Endothelial cell of umbilical vein (primary cell): ENCODE measurements around the gene TCN2. TPM values are rescaled to one million over a fixed set of nuclear protein-coding genes. Genes with fewer than 3 reads are reported as not detected.

Experiments used
- BruUV-seq: library from RNA; stranded (reverse); fragments of 400-500 nt; replicated peaks from 2 replicates; lab custom pipeline; 2021; lab: Mats Ljungman, UMichigan
- CTCF ChIA-PET: fragments of 300-600, 350-600 bp; sonication (Branson Sonifier 250); formaldehyde crosslinking; loops from one replicate; lab custom pipeline; 2021; ENCODE audit warnings: antibody characterized with exemption, inconsistent platforms; lab: Charles Lee
- POLR2A ChIA-PET: fragments of 300-600, 350-600 bp; sonication (Branson Sonifier 250); formaldehyde crosslinking; loops from one replicate; lab custom pipeline; 2021; ENCODE audit warnings: antibody characterized with exemption, inconsistent platforms; lab: Charles Lee
- DNase-seq: peaks from one replicate; pipeline ENCODE4 v3.0.0-alpha.2; 2011; ENCODE audit warnings: low read depth, low spot score
- FAIRE-seq: peaks from 2 replicates; lab custom pipeline; 2011; peaks lifted over from hg19 to GRCh38; lab: Jason Lieb, UNC
- H2AFZ ChIP-seq: 2 replicates; pipeline ENCODE4 v1.6.0; 2012; ENCODE audit warnings: low read depth, low read length, control low read depth, inconsistent platforms
- H3K27ac ChIP-seq: 2 replicates; pipeline ENCODE4 v1.5.1; 2011; ENCODE audit warnings: low read depth, mild to moderate bottlenecking, control low read depth, low read length, moderate library complexity; ENCODE audit not compliant: insufficient read depth
- H3K27me3 ChIP-seq, 2 experiments: 2 replicates each; pipeline versions ENCODE4 v1.6.0 to v1.6.1; 2011; ENCODE audit warnings: low read length in 2 of 2, mixed read lengths in 1 of 2; ENCODE audit not compliant: control insufficient read depth in 2 of 2, insufficient read depth in 2 of 2
- H3K36me3 ChIP-seq, 2 experiments: 2 replicates in 1 of 2; 3 replicates in 1 of 2; pipeline ENCODE4 v1.5.1; 2011; ENCODE audit warnings: low read length in 2 of 2, mild to moderate bottlenecking in 1 of 2, moderate library complexity in 1 of 2; ENCODE audit not compliant: control insufficient read depth in 2 of 2, insufficient read depth in 2 of 2; ENCODE audit errors: extremely low read depth in 1 of 2
- H3K4me1 ChIP-seq: 3 replicates; pipeline ENCODE4 v1.5.1; 2011; ENCODE audit warnings: mild to moderate bottlenecking, low read length; ENCODE audit not compliant: control insufficient read depth, insufficient read depth; ENCODE audit errors: extremely low read depth
- H3K4me2 ChIP-seq: 2 replicates; pipeline ENCODE4 v1.6.1; 2011; ENCODE audit warnings: low read length, control low read depth, mixed read lengths; ENCODE audit not compliant: insufficient read depth
- H3K4me3 ChIP-seq, 3 experiments: fragments of 200-600 bp in 1 of 3; sonication (generic), shearing (Covaris generic) in 1 of 3; replicated peaks in 1 of 3; 2 replicates each; pipeline ENCODE4 v1.5.1; 2011 to 2016; ENCODE audit warnings: control low read depth in 3 of 3, low read length in 3 of 3, mild to moderate bottlenecking in 2 of 3, inconsistent platforms in 1 of 3, low read depth in 1 of 3, moderate library complexity in 1 of 3; ENCODE audit not compliant: insufficient read depth in 1 of 3
- H3K79me2 ChIP-seq: 2 replicates; pipeline ENCODE4 v1.6.0; 2012; ENCODE audit warnings: low read length, inconsistent platforms; ENCODE audit not compliant: control insufficient read depth, insufficient read depth
- H3K9ac ChIP-seq: replicated peaks from 2 replicates; pipeline ENCODE3; 2011; ENCODE audit warnings: low read length, control low read depth; ENCODE audit not compliant: insufficient read depth; ENCODE audit errors: extremely low read depth
- H3K9me1 ChIP-seq: replicated peaks from 3 replicates; pipeline ENCODE4 v1.6.0; 2011; ENCODE audit warnings: mild to moderate bottlenecking, low read length; ENCODE audit not compliant: control insufficient read depth, insufficient read depth; ENCODE audit errors: extremely low read depth
- H3K9me3 ChIP-seq: replicated peaks from 2 replicates; pipeline ENCODE4 v1.5.1; 2012; ENCODE audit warnings: low read length, inconsistent platforms; ENCODE audit not compliant: control insufficient read depth, insufficient read depth
- H4K20me1 ChIP-seq: replicated peaks from 2 replicates; pipeline ENCODE3; 2011; ENCODE audit warnings: mild to moderate bottlenecking, low read length; ENCODE audit not compliant: control insufficient read depth, insufficient read depth; ENCODE audit errors: extremely low read depth
- CTCF ChIP-seq, 2 donors: IDR thresholded peaks; 1 replicate in 1 of 2; 2 replicates in 1 of 2; pipeline ENCODE4 v1.5.1; 2011; ENCODE audit warnings: low read length in 2 of 2, mild to moderate bottlenecking in 2 of 2, moderate library complexity in 2 of 2, control low read depth in 1 of 2, inconsistent platforms in 1 of 2, low read depth in 1 of 2; ENCODE audit not compliant: insufficient read depth in 1 of 2; ENCODE audit errors: extremely low read depth in 1 of 2
- EZH2 ChIP-seq: IDR thresholded peaks from 2 replicates; pipeline ENCODE4 v1.6.1; 2012; ENCODE audit warnings: borderline replicate concordance, low read depth, mild to moderate bottlenecking, moderate library complexity, low read length, inconsistent platforms; ENCODE audit not compliant: severe bottlenecking
- FOS ChIP-seq: IDR thresholded peaks from 2 replicates; pipeline ENCODE4 v1.6.1; 2011; ENCODE audit warnings: mild to moderate bottlenecking, low read length, moderate library complexity, borderline replicate concordance; ENCODE audit not compliant: insufficient read depth
- GATA2 ChIP-seq: IDR thresholded peaks from 2 replicates; pipeline ENCODE4 v1.7.0; 2011; ENCODE audit warnings: low read depth, mild to moderate bottlenecking, moderate library complexity, mixed read lengths, low read length; ENCODE audit not compliant: insufficient read length, insufficient read depth
- JUN ChIP-seq: IDR thresholded peaks from 2 replicates; pipeline ENCODE4 v1.6.1; 2011; ENCODE audit warnings: borderline replicate concordance, low read depth; ENCODE audit not compliant: insufficient read length, insufficient read depth
- MAX ChIP-seq: IDR thresholded peaks from 2 replicates; pipeline ENCODE4 v1.6.1; 2011; ENCODE audit not compliant: insufficient read depth, insufficient read length
- MYC ChIP-seq: IDR thresholded peaks from one replicate; pipeline ENCODE4 v1.6.1; 2011; ENCODE audit warnings: mild to moderate bottlenecking, low read depth, low read length
- POLR2A ChIP-seq: IDR thresholded peaks from 2 replicates; pipeline ENCODE4 v1.6.1; 2012; ENCODE audit warnings: low read depth, mild to moderate bottlenecking, control low read depth, low read length
- POLR2AphosphoS5 ChIP-seq: IDR thresholded peaks from 2 replicates; pipeline ENCODE4 v1.6.1; 2012; ENCODE audit warnings: low read depth, mild to moderate bottlenecking, control low read depth, low read length, moderate library complexity; ENCODE audit not compliant: insufficient read depth
- dilution Hi-C: fragments of 300-500 bp; cut with MboI; formaldehyde crosslinking; loops from one replicate; pipeline ENCODE4 v1.15.0; 2019; ENCODE audit warnings: low sequenced_read_pairs; ENCODE audit not compliant: extremely low pct_ligation_motif_present
- intact Hi-C: fragments of 100-400 bp; cut with micrococcal nuclease; formaldehyde crosslinking; loops from one replicate; pipeline ENCODE4 v1.10.0; 2022
- polyA plus RNA-seq, 4 experiments: library from polyadenylated mRNA; depleted of rRNA in 3 of 4; stranded (reverse) in 3 of 4; unstranded in 1 of 4; fragments of >200 nt; gene quantifications; 2 replicates each; pipeline versions ENCODE4 v1.2.1 to v1.2.3, GENCODE V29; 2011 to 2012; ENCODE audit warnings: missing spikeins in 1 of 4
- total RNA-seq: library from RNA; stranded (reverse); gene quantifications from 2 replicates; pipeline ENCODE4 v1.2.3, GENCODE V29; 2021

TCN2 gene
- total and polyA plus RNA-seq, 2 donors (not counting 3 experiments of a cell fraction or from before 2014, with no cell fraction given): 80.6 to 188 TPM

DNA sequence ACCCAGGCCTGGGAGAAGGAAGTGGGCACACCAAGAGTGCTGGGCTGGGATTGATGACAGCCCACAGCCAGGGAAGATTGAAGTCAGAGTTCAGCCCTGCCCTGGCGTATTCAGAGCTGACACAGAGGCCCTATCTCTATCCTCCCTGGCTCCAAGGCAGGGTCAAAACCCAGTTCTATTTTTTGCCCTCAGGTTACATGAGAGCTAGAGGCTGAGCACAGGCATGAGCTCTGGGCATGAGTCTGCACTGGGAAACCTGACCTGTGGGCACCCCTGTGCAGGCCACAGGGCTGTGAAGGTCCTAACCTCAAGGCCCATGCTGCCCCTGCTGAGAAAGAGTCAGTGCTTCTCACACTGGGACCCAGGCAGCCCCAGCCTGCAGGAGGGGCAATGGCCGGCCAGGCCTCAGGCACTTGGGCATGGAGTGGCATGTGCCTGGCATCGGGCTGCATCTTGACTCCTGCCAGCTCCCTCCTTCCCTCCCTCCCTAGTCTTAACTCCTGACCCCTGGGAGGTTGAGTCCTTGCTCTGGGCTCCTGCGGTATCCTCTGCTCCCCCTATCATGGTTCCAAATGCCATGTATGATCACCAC, 34.0 kb downstream of the TCN2 start:
- no peaks in the 10 kb centered on the region for H3K9me3 ChIP-seq
- H4K20me1 ChIP-seq: no peaks in the 10 kb centered on the region
- ChIA-PET CTCF (interaction anchor here (1.0 kb wide), 1 partner anchor 114 kb away, joined by 6 read pairs; no protein-coding TSS in a partner anchor), POLR2A (no interaction called here)
- H3K4me3 ChIP-seq: no peak overlapping the region
- H3K36me3 ChIP-seq: no peaks in the 10 kb centered on the region
- no TSS peak for BruUV-seq
- dilution Hi-C loops (no loop called here), intact Hi-C loops (no loop called here)
- TF ChIP-seq JUN (no peak), MYC (no peak), MAX (no peak), POLR2A (no peak), EZH2 (no peak), GATA2 (no peak), CTCF (IDR thresholded peaks at IDR 0.05; ENCODE audit: extremely low read depth in 1 of 2, insufficient read depth in 1 of 2, low read depth in 1 of 2, low read length in 2 of 2) (no peak), POLR2AphosphoS5 (no peak), FOS (no peak)
- no peaks in the 10 kb centered on the region for H3K9me1 ChIP-seq
- no peak overlapping the region for H3K9ac ChIP-seq
- H2AFZ ChIP-seq: no peak overlapping the region
- no peak overlapping the region for H3K27ac ChIP-seq
- H3K4me2 ChIP-seq: no peak overlapping the region
- DNase-seq: no peak
- H3K79me2 ChIP-seq: peaks cover 65% of the 10 kb centered on the region
- FAIRE-seq: no peak
- peaks cover 17% of the 10 kb centered on the region for H3K4me1 ChIP-seq
- H3K27me3 ChIP-seq: no peaks in the 10 kb centered on the region
